ENCODE data around the gene JAZF1. TPM values are rescaled to one million over a fixed set of nuclear protein-coding genes. Genes with fewer than 3 reads are reported as not detected.

JAZF1 gene
- total RNA-seq, 2 donors from 2014 or later, result 4.0 to 4.9 TPM

- Histone ChIP-seq H3K9me3 (no peaks in the 10 kb centered on the region), H3K4me1 (no peaks in the 10 kb centered on the region), H3K27me3 (no peaks in the 10 kb centered on the region), H3K36me3 (replicated peaks in 1 of 2; ENCODE audit: insufficient read depth in 1 of 2, low read depth in 2 of 2) (no peaks in the 10 kb centered on the region), H3K4me3 (no peak overlapping the region), H3K27ac (no peak overlapping the region)
- ATAC-seq (no peak), DNase-seq (no peak)
- intact Hi-C loops (cut with DNase I), result no loop called here
- 78 to 88% methylated on average over 5 of the region's 5 CpGs for WGBS, 2 donors
- no peak for TF ChIP-seq POLR2A (IDR thresholded peaks at IDR 0.05)
- no peak for TF ChIP-seq CTCF (IDR thresholded peaks at IDR 0.05)
These were observed 23.1 kb upstream of the JAZF1 start for GRCh38 chr7:28203508-28204240.

- 84 to 91% methylated on average over 9 of the region's 9 CpGs for WGBS, 2 donors
- no peak for DNase-seq
These were observed 21.6 kb upstream of the JAZF1 start for GRCh38 chr7:28202222-28202621.

GRCh38 chr7:28201131-28201530 is 20.5 kb upstream of the JAZF1 start:
- Histone ChIP-seq H3K4me3 (no peak overlapping the region), H3K27me3 (no peaks in the 10 kb centered on the region), H3K4me1 (no peaks in the 10 kb centered on the region), H3K36me3 (replicated peaks in 1 of 2; ENCODE audit: insufficient read depth in 1 of 2, low read depth in 2 of 2) (no peaks in the 10 kb centered on the region), H3K27ac (no peak overlapping the region), H3K9me3 (no peaks in the 10 kb centered on the region)
- TF ChIP-seq CTCF (IDR thresholded peaks at IDR 0.05), result no peak
- no peak for TF ChIP-seq POLR2A (IDR thresholded peaks at IDR 0.05)
- DNase-seq, result no peak
- WGBS, 2 donors, result 31 to 58% methylated on average over 1 of the region's 1 CpG
- no peak for ATAC-seq
- intact Hi-C loops (cut with DNase I), result no loop called here

More at GRCh38 chr7:28202222-28202621, 21.6 kb upstream of the JAZF1 start:
- Histone ChIP-seq H3K4me1 (no peaks in the 10 kb centered on the region), H3K27ac (no peak overlapping the region), H3K36me3 (replicated peaks in 1 of 2; ENCODE audit: insufficient read depth in 1 of 2, low read depth in 2 of 2) (no peaks in the 10 kb centered on the region), H3K4me3 (no peak overlapping the region), H3K9me3 (no peaks in the 10 kb centered on the region), H3K27me3 (no peaks in the 10 kb centered on the region)
- TF ChIP-seq POLR2A (IDR thresholded peaks at IDR 0.05) (no peak), CTCF (IDR thresholded peaks at IDR 0.05) (no peak)
- no peak for ATAC-seq
- intact Hi-C loops (cut with DNase I), result no loop called here

- 43 to 57% methylated on average over 2 of the region's 2 CpGs for WGBS, 2 donors
- TF ChIP-seq CTCF (IDR thresholded peaks at IDR 0.05) (no peak), POLR2A (IDR thresholded peaks at IDR 0.05) (no peak)
- intact Hi-C loops (cut with DNase I), result no loop called here
These were observed 20.0 kb upstream of the JAZF1 start for GRCh38 chr7:28200598-28200997.

GRCh38 chr7:28199021-28199510 is 18.5 kb upstream of the JAZF1 start:
- Histone ChIP-seq H3K27me3 (no peaks in the 10 kb centered on the region), H3K27ac (no peak overlapping the region), H3K9me3 (no peaks in the 10 kb centered on the region), H3K36me3 (replicated peaks in 1 of 2; ENCODE audit: insufficient read depth in 1 of 2, low read depth in 2 of 2) (no peaks in the 10 kb centered on the region), H3K4me3 (no peak overlapping the region), H3K4me1 (no peaks in the 10 kb centered on the region)
- DNase-seq (no peak), ATAC-seq (no peak)
- TF ChIP-seq CTCF (IDR thresholded peaks at IDR 0.05), result no peak
- TF ChIP-seq POLR2A (IDR thresholded peaks at IDR 0.05), result no peak
- WGBS, 2 donors, result 61 to 75% methylated on average over 3 of the region's 3 CpGs
- intact Hi-C loops (cut with DNase I), result no loop called here

More at GRCh38 chr7:28200598-28200997, 20.0 kb upstream of the JAZF1 start:
- Histone ChIP-seq H3K27me3 (no peaks in the 10 kb centered on the region), H3K4me3 (no peak overlapping the region), H3K4me1 (no peaks in the 10 kb centered on the region), H3K27ac (no peak overlapping the region), H3K9me3 (no peaks in the 10 kb centered on the region), H3K36me3 (replicated peaks in 1 of 2; ENCODE audit: insufficient read depth in 1 of 2, low read depth in 2 of 2) (no peaks in the 10 kb centered on the region)
- ATAC-seq (no peak), DNase-seq (no peak)
